Esophagus muscularis mucosa (tissue), 3 donors: Measurements from ENCODE around the gene RTEL1.

ENCODE experiments used
- POLR2A ChIP-seq: fragments of 450-650 bp; IDR thresholded peaks from one replicate; pipeline ENCODE4 v1.6.1; 2017; ENCODE audit warnings: antibody characterized with exemption, moderate library complexity, mild to moderate bottlenecking, low read depth
- POLR2AphosphoS5 ChIP-seq, 2 donors: sonication (generic); formaldehyde crosslinking; IDR thresholded peaks; one replicate each; pipeline ENCODE4 v1.6.1; 2017; ENCODE audit warnings: antibody characterized with exemption in 2 of 2
- TF ChIP-seq, protein P1 (sequence below), 3 experiments: fragments of 200-600 bp in 2 of 3; fragments of 450-650 bp in 1 of 3; sonication (generic) in 2 of 3; IDR thresholded peaks; one replicate each; pipeline ENCODE4 v1.5.1; 2017 to 2019; ENCODE audit warnings: antibody characterized with exemption in 3 of 3, mild to moderate bottlenecking in 2 of 3, moderate library complexity in 1 of 3

DNA sequence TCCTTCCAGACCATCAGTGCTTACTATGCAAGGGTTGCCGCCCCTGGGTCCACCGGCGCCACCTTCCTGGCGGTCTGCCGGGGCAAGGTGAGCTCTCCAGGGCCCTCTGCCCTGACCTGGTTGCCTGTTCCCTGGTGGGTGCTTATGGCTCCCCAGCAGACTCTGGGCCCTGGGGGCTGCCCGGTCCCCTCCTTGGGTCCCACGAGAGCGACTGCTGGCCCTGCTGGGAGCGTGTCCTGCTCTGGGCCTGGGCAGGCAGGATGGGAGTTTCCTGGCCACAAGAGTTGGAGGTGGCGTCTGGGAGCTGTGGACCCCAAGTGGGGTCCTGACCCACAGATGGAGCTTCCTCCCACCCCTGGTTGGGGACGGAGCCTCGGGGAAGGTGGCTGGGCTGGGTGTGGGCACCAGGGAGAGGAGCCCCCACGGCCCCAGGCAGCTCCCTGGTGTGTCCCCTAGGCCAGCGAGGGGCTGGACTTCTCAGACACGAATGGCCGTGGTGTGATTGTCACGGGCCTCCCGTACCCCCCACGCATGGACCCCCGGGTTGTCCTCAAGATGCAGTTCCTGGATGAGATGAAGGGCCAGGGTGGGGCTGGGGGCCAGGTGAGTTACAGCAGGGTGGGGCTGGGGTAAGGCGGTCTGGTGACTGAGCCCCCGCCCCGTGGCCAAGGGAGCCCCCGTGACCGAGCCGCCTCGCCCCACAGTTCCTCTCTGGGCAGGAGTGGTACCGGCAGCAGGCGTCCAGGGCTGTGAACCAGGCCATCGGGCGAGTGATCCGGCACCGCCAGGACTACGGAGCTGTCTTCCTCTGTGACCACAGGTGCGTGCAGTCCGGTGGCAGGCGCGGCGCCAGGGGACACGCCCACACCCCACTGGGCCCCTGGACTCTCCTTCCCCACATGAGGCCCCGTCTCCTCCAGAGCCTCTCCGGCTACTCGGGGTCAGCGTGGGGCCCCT lies 31.2 kb downstream of the RTEL1 start:
- no peak for TF ChIP-seq POLR2AphosphoS5 (IDR thresholded peaks at IDR 0.05)
- no peak for TF ChIP-seq POLR2A
- TF ChIP-seq, protein P1, sequence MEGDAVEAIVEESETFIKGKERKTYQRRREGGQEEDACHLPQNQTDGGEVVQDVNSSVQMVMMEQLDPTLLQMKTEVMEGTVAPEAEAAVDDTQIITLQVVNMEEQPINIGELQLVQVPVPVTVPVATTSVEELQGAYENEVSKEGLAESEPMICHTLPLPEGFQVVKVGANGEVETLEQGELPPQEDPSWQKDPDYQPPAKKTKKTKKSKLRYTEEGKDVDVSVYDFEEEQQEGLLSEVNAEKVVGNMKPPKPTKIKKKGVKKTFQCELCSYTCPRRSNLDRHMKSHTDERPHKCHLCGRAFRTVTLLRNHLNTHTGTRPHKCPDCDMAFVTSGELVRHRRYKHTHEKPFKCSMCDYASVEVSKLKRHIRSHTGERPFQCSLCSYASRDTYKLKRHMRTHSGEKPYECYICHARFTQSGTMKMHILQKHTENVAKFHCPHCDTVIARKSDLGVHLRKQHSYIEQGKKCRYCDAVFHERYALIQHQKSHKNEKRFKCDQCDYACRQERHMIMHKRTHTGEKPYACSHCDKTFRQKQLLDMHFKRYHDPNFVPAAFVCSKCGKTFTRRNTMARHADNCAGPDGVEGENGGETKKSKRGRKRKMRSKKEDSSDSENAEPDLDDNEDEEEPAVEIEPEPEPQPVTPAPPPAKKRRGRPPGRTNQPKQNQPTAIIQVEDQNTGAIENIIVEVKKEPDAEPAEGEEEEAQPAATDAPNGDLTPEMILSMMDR (IDR thresholded peaks at IDR 0.05), result no peak
